Left lung (tissue), 10 donors: Measurements from ENCODE around the gene CISD2. TPM values are rescaled to one million over a fixed set of nuclear protein-coding genes. Genes with fewer than 3 reads are reported as not detected.
"Not testable (repeated sequence)": the region's sequence is repeated elsewhere in the genome, so short reads cannot be mapped to it uniquely, and the experiment has no call there.

ENCODE experiments used
- ATAC-seq: fragments of 200-7000 bp; cut with Tn5 transposase; one replicate; pipeline ENCODE4 v1.9.1; 2020; ENCODE audit warnings: moderate library complexity
- DNase-seq, 4 donors: peaks; one replicate each; pipeline ENCODE4 v3.0.0-alpha.2; 2013 to 2020
- H3K27ac ChIP-seq, 2 donors: fragments of 200-600 bp; sonication (generic) in 1 of 2; one replicate each; pipeline versions ENCODE4 v1.5.0 to v1.8.0; 2020 to 2021
- H3K27me3 ChIP-seq, 2 donors: fragments of 200-600 bp; sonication (generic) in 1 of 2; one replicate each; pipeline versions ENCODE4 v1.5.0 to v1.8.0; 2020 to 2021
- H3K36me3 ChIP-seq, 2 donors: fragments of 200-600 bp; sonication (generic) in 1 of 2; one replicate each; pipeline versions ENCODE4 v1.5.0 to v1.8.0; 2020 to 2021
- H3K4me1 ChIP-seq, 2 donors: fragments of 200-600 bp; one replicate each; pipeline ENCODE4 v1.8.0; 2021
- H3K4me3 ChIP-seq, 2 donors: fragments of 200-600 bp; sonication (generic) in 1 of 2; one replicate each; pipeline versions ENCODE4 v1.5.0 to v1.8.0; 2020 to 2021; ENCODE audit warnings: mild to moderate bottlenecking in 1 of 2
- H3K9me3 ChIP-seq, 2 donors: fragments of 200-600 bp; sonication (generic) in 1 of 2; one replicate each; pipeline versions ENCODE4 v1.5.0 to v1.8.0; 2020 to 2021
- intact Hi-C, 2 donors: fragments of 100-400 bp; cut with DNase I; formaldehyde crosslinking; loops; one replicate each; pipeline versions ENCODE4 v1.11.2 to v1.14.2; 2022
- polyA plus RNA-seq, 6 donors: library from polyadenylated mRNA; unstranded; fragments of 120-200 nt; gene quantifications; one replicate each; pipeline ENCODE4 v1.2.1, GENCODE V29; 2013; ENCODE audit not compliant: insufficient read length in 6 of 6
- total RNA-seq, 2 donors: library from RNA; stranded (reverse); fragmentation: NEBNext Ultra II Directional; extraction: Animal tissue kit (Norgen Biotek cat#: 25700); gene quantifications; one replicate each; pipeline ENCODE4 v1.2.1, GENCODE V29; 2021
- TF ChIP-seq, protein P1 (sequence below), 2 donors: fragments of 200-600 bp; sonication (generic) in 1 of 2; IDR thresholded peaks; one replicate each; pipeline versions ENCODE4 v1.5.0 to v1.8.0; 2021; ENCODE audit warnings: antibody characterized with exemption in 2 of 2
- donor health status: DM: no; HTN: yes; CAD: no.
- donor health status: DM: no; HTN: no; CAD: no.

Gene CISD2
- total and polyA plus RNA-seq, 8 donors = 30.6 to 38.6 (median 33.7) TPM

DNA sequence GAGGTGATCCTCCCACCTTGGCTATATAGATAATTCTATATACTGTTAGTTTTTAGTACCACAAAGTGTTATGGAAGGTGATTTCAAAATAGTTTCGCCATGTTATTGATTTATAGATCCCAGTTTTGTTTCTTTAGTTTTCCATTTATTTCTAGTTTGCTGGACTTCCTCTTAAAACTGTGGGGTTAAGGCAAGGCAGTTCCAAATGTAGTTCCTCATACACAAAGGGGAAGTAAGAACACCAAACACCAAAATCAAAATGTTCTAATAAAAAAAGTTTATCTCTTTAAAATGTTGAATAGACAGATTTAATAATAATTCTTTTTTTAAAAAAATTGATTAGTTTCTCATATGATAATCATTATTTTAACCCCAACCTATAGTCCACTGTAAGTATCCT, 6.8 kb upstream of the CISD2 start:
- DNase-seq (no peak), ATAC-seq (peak; percentile 53)
- Histone ChIP-seq H3K27me3 (no peaks in the 10 kb centered on the region), H3K9me3 (peaks cover 0 to 20% of the 10 kb centered on the region in 2 donors), H3K27ac (peak overlapping the region in 1 of 2 donors; percentile 51), H3K4me1 (peaks cover 0 to 9% of the 10 kb centered on the region in 2 donors), H3K36me3 (no peaks in the 10 kb centered on the region), H3K4me3 (no peak overlapping the region)
- TF ChIP-seq, protein P1, sequence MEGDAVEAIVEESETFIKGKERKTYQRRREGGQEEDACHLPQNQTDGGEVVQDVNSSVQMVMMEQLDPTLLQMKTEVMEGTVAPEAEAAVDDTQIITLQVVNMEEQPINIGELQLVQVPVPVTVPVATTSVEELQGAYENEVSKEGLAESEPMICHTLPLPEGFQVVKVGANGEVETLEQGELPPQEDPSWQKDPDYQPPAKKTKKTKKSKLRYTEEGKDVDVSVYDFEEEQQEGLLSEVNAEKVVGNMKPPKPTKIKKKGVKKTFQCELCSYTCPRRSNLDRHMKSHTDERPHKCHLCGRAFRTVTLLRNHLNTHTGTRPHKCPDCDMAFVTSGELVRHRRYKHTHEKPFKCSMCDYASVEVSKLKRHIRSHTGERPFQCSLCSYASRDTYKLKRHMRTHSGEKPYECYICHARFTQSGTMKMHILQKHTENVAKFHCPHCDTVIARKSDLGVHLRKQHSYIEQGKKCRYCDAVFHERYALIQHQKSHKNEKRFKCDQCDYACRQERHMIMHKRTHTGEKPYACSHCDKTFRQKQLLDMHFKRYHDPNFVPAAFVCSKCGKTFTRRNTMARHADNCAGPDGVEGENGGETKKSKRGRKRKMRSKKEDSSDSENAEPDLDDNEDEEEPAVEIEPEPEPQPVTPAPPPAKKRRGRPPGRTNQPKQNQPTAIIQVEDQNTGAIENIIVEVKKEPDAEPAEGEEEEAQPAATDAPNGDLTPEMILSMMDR (IDR thresholded peaks at IDR 0.05) = no peak
- intact Hi-C loops = no loop called here

DNA sequence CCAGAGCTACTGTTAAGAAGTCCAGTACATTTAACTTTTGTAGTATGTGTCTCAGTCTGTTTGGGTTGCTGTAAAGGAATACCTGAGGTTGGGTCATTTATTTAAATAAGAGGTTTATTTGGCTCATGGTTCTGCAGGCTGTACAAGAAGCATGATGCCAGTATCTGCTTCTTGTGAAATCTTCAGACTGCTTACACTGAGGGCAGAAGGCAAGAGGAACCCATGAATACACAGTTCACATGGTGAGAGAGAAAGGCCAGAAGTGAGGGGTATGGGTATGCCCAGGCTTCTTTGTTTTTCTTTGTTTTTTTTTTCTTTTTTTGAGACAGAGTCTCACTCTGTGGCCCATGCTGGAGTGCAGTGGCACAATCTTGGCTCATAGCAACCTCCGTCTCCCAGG, 6.0 kb upstream of the CISD2 start:
- TF ChIP-seq, protein P1 (IDR thresholded peaks at IDR 0.05) = no peak
- Histone ChIP-seq H3K27me3 (no peaks in the 10 kb centered on the region), H3K36me3 (no peaks in the 10 kb centered on the region), H3K4me3 (no peak overlapping the region), H3K27ac (peak overlapping the region in 1 of 2 donors; percentile 51), H3K9me3 (peaks cover 0 to 20% of the 10 kb centered on the region in 2 donors), H3K4me1 (peaks cover 3 to 13% of the 10 kb centered on the region in 2 donors)
- ATAC-seq (peak; percentile 70), DNase-seq (no peak)
- intact Hi-C loops = no loop called here

DNA sequence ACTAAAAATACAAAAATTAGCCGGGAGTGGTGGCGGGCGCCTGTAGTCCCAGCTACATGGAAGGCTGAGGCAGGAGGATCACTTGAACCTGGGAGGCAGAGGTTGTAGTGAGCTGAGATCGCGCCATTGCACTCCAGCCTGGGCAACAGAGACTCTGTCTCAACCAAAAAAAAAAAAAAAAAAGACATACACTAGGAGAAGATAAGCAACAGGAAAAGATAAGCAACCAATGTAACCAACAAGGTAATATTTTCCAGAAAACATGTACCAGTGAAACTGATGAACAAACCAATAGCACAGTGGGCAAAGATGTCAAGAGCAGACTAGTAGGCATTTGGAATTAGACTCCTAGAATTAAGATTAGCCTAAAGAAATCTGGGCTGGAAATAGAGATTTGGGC, 3.5 kb upstream of the CISD2 start:
- H3K27me3 ChIP-seq, intact Hi-C loops, ATAC-seq: not testable (repeated sequence)

DNA sequence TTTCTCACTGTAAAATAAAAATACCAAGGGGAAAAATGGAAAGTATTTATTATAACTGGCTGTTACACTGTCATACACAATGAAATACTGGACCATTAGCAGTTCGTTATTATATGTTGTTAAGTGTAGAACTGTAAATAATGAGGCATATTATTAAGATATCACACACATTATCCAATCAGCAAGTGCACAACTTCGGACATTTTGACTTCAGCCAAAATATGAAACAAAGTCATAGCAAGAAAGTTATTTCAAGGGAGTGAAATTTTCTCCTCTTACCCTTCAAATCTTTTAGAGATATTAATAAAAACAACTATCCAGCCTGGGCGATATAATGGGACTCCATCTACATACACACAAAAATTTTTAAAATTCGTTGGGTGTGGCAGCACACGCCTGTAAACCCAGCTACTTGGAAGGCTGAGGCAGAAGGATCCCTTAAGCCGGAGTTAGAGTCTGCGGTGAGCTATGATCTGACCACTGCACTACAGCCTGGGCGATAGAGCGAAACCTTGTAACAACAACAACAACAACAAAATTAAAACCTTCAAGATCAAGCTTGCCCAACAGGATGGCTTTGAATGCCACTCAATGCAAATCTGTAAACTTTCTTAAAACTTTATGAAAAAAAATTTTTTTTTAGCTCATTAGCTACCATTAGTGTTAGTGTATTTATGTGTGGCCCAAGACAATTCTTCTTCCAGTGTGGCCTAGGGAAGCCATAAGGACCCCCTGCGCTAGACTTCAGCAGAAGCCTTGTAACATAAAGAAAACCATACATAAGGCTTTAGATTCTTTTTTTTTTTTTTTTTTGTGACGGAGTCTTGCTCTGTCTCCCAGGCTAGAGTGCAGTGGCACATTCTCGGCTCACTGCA, 1.3 kb upstream of the CISD2 start:
- DNase-seq (no peak), ATAC-seq (no peak)
- Histone ChIP-seq H3K27ac (peak overlapping the region; percentile 96 to 98), H3K36me3 (no peaks in the 10 kb centered on the region), H3K9me3 (no peaks in the 10 kb centered on the region), H3K4me1 (peaks cover 11 to 37% of the 10 kb centered on the region in 2 donors), H3K4me3 (peak overlapping the region; percentile 75), H3K27me3 (no peaks in the 10 kb centered on the region)
- intact Hi-C loops = no loop called here
- TF ChIP-seq, protein P1 (IDR thresholded peaks at IDR 0.05) = no peak

More for the DNA sequence above, 3.5 kb upstream of the CISD2 start:
- H3K9me3 ChIP-seq, H3K27ac ChIP-seq, DNase-seq, H3K4me3 ChIP-seq, H3K36me3 ChIP-seq: not testable (repeated sequence)
- H3K4me1 ChIP-seq = peaks cover 7 to 22% of the 10 kb centered on the region in 2 donors

DNA sequence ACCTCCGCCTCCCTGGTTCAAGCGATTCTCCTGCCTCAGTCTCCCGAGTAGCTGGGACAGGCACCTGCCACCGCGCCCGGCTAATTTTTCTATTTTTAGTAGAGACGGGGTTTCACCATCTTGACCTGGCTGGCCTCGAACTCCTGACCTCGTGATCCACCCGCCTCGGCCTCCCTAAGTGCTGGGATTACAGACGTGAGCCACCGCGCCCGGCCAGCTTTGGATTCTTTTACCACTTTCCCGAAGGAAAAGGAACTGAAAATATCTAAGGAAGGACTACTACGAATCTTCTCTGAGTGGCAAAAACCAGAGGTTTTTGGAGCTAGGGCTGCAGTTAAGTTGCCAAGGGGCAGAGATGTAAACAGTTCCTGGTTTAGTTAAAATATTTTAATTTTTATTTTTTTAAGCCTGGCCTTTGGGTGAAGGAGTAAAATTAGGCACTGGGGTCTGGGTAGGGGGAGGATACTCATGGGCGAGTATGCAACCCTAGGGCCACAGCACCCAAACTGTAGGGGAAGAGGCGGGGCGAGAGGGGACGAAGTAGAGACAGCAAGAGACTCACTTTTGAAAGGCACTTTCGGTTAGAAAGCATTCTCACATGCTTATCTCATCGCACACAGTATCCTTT, 525 bp upstream of the CISD2 start:
- Histone ChIP-seq H3K9me3 (no peaks in the 10 kb centered on the region), H3K4me3 (peak overlapping the region; percentile 75), H3K27me3 (no peaks in the 10 kb centered on the region), H3K36me3 (no peaks in the 10 kb centered on the region), H3K4me1 (peaks cover 11 to 32% of the 10 kb centered on the region in 2 donors), H3K27ac (peak overlapping the region; percentile 96 to 98)
- intact Hi-C loops = no loop called here
- DNase-seq (no peak), ATAC-seq (peak; percentile 61)
- TF ChIP-seq, protein P1 (IDR thresholded peaks at IDR 0.05) = no peak
